HG02885 (cell line): ENCODE data around the gene USP17L12.
"Not testable (repeated sequence)": the region's sequence is repeated elsewhere in the genome, so short reads cannot be mapped to it uniquely, and the experiment has no call there.

Source experiments
- ATAC-seq: cut with Tn5 transposase; IDR thresholded peaks from one replicate; pipeline ENCODE4 v1.9.1; 2021; ENCODE audit warnings: mild to moderate bottlenecking; ENCODE audit not compliant: unreplicated experiment, poor library complexity

The USP17L12 gene

GRCh38 chr4:9219852-9220251 is at the start of gene USP17L12:
USP17L12 (plus strand) TSS chr4:9220152; CDS start chr4:9220152, 0 bp downstream.
- not testable (repeated sequence) for ATAC-seq

- ATAC-seq: not testable (repeated sequence)
Observed at GRCh38 chr4:9210357-9210756, 9.6 kb upstream of the USP17L12 start, which contains the start of gene USP17L10. USP17L10 (plus strand) TSS chr4:9210657; CDS start chr4:9210657, 0 bp downstream.

- ATAC-seq: not testable (repeated sequence)
Observed at GRCh38 chr4:9214701-9215100, 5.3 kb upstream of the USP17L12 start.

GRCh38 chr4:9215105-9215504 is 4.8 kb upstream of the USP17L12 start, which contains the start of gene USP17L11:
USP17L11 (plus strand) TSS chr4:9215405; CDS start chr4:9215405, 0 bp downstream.
- ATAC-seq: not testable (repeated sequence)

- not testable (repeated sequence) for ATAC-seq
Observed at GRCh38 chr4:9224596-9224995, 4.6 kb downstream of the USP17L12 start, which contains the start of gene USP17L13. USP17L13 (plus strand) TSS chr4:9224896; CDS start chr4:9224896, 0 bp downstream.

GRCh38 chr4:9230249-9230648 is 10.3 kb downstream of the USP17L12 start:
- not testable (repeated sequence) for ATAC-seq

GRCh38 chr4:9234085-9234484 is 14.1 kb downstream of the USP17L12 start, which contains the start of gene USP17L15:
USP17L15 (plus strand) TSS chr4:9234385; CDS start chr4:9234385, 0 bp downstream.
- ATAC-seq: not testable (repeated sequence)

GRCh38 chr4:9238461-9238860 is 18.5 kb downstream of the USP17L12 start:
- ATAC-seq: not testable (repeated sequence)

GRCh38 chr4:9243579-9243978 is 23.6 kb downstream of the USP17L12 start, which contains the start of gene USP17L17:
USP17L17 (plus strand) TSS chr4:9243879; CDS start chr4:9243879, 0 bp downstream.
- ATAC-seq: not testable (repeated sequence)

GRCh38 chr4:9247953-9248680 is 28.2 kb downstream of the USP17L12 start, which contains the start of gene USP17L18:
USP17L18 (plus strand) TSS chr4:9248630; CDS start chr4:9248630, 0 bp downstream.
- ATAC-seq: not testable (repeated sequence)

GRCh38 chr4:9253078-9253477 is 33.1 kb downstream of the USP17L12 start, which contains the start of gene USP17L19:
USP17L19 (plus strand) TSS chr4:9253378; CDS start chr4:9253378, 0 bp downstream.
- not testable (repeated sequence) for ATAC-seq

GRCh38 chr4:9257824-9258223 is 37.9 kb downstream of the USP17L12 start, which contains the start of gene USP17L20:
USP17L20 (plus strand) TSS chr4:9258124; CDS start chr4:9258124, 0 bp downstream.
- ATAC-seq: not testable (repeated sequence)

GRCh38 chr4:9262572-9262971 is 42.6 kb downstream of the USP17L12 start, which contains the start of gene USP17L21:
USP17L21 (plus strand) TSS chr4:9262872; CDS start chr4:9262872, 0 bp downstream.
- ATAC-seq: not testable (repeated sequence)

GRCh38 chr4:9267319-9267718 is 47.4 kb downstream of the USP17L12 start, which contains the start of gene USP17L22:
USP17L22 (plus strand) TSS chr4:9267619; CDS start chr4:9267619, 0 bp downstream.
- ATAC-seq: not testable (repeated sequence)
